ENCODE measurements around the gene TAOK1. TPM values are rescaled to one million over a fixed set of nuclear protein-coding genes. Genes with fewer than 3 reads are reported as not detected.

Gene TAOK1
- total RNA-seq, 1 donor from 2014 or later, result 81.1 TPM

- no peak for DNase-seq (ENCODE audit: extremely low spot score, unreplicated experiment)
- H3K4me3 Mint-ChIP-seq (ENCODE audit: unreplicated experiment), result no peak overlapping the region
- no peak for TF ChIP-seq CTCF (IDR thresholded peaks at IDR 0.05)
- no peaks in the 10 kb centered on the region for H3K36me3 Mint-ChIP-seq (ENCODE audit: unreplicated experiment)
- H3K9me3 Mint-ChIP-seq (ENCODE audit: unreplicated experiment), result no peaks in the 10 kb centered on the region
- H3K4me1 Mint-ChIP-seq (ENCODE audit: unreplicated experiment), result peaks cover 9% of the 10 kb centered on the region
- no peak overlapping the region for H3K27ac Mint-ChIP-seq (ENCODE audit: unreplicated experiment)
- peaks cover 9% of the 10 kb centered on the region for H3K27me3 Mint-ChIP-seq (ENCODE audit: unreplicated experiment)
Measured at GRCh38 chr17:29352146-29352545, 38.0 kb upstream of the TAOK1 start.

DNA sequence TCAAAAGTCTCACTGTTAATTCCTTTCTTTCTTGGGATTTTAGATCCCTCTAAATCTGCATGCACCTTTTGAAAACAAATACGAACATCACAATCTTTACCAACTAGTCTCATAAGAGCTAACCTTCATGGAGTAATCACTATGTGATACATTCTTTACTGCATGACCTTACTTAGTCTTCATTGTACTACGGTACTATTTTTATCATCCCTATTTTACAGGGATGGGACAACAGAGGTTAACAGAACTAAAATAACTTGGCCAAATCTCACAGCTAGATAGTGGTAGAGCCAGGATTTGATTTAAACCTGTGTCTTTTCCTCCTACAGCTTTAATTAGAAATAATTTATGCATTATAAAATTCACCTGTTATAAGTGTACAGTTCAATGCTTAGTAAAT, 32.9 kb upstream of the TAOK1 start:
- DNase-seq (ENCODE audit: extremely low spot score, unreplicated experiment), result no peak
- Mint-ChIP-seq H3K9me3 (ENCODE audit: unreplicated experiment) (no peaks in the 10 kb centered on the region), H3K36me3 (ENCODE audit: unreplicated experiment) (no peaks in the 10 kb centered on the region), H3K27ac (ENCODE audit: unreplicated experiment) (no peak overlapping the region), H3K27me3 (ENCODE audit: unreplicated experiment) (peaks cover 7% of the 10 kb centered on the region), H3K4me1 (ENCODE audit: unreplicated experiment) (peaks cover 7% of the 10 kb centered on the region), H3K4me3 (ENCODE audit: unreplicated experiment) (no peak overlapping the region)
- TF ChIP-seq CTCF (IDR thresholded peaks at IDR 0.05), result no peak

GRCh38 chr17:29357821-29358232, 32.3 kb upstream of the TAOK1 start:
- no peak for TF ChIP-seq CTCF (IDR thresholded peaks at IDR 0.05)
- Mint-ChIP-seq H3K9me3 (ENCODE audit: unreplicated experiment) (no peaks in the 10 kb centered on the region), H3K27ac (ENCODE audit: unreplicated experiment) (no peak overlapping the region), H3K4me3 (ENCODE audit: unreplicated experiment) (no peak overlapping the region), H3K4me1 (ENCODE audit: unreplicated experiment) (peaks cover 7% of the 10 kb centered on the region), H3K36me3 (ENCODE audit: unreplicated experiment) (no peaks in the 10 kb centered on the region), H3K27me3 (ENCODE audit: unreplicated experiment) (peaks cover 5% of the 10 kb centered on the region)
- DNase-seq (ENCODE audit: extremely low spot score, unreplicated experiment), result no peak

DNA sequence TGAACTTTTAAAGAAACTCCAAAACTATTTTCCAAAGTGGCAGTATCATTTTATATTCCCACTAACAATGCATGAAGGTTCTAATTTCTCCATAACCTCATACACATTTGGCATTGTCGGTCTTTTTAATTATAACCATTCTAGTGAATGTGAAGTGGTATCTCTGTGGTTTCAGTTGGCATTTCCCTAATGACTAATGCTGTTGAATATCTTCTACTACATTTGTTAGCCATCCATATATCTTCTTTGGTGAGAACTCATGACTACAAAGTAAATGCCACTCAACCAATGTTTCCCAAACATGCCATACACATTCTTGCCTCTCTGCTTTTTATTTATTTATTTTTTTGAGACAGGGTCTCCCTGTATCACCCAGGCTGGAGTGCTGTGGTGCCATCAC, 31.7 kb upstream of the TAOK1 start:
- no peak for DNase-seq (ENCODE audit: extremely low spot score, unreplicated experiment)
- no peak overlapping the region for H3K27ac Mint-ChIP-seq (ENCODE audit: unreplicated experiment)
- no peak overlapping the region for H3K4me3 Mint-ChIP-seq (ENCODE audit: unreplicated experiment)
- H3K9me3 Mint-ChIP-seq (ENCODE audit: unreplicated experiment), result no peaks in the 10 kb centered on the region
- H3K27me3 Mint-ChIP-seq (ENCODE audit: unreplicated experiment), result peaks cover 5% of the 10 kb centered on the region
- TF ChIP-seq CTCF (IDR thresholded peaks at IDR 0.05), result no peak
- H3K36me3 Mint-ChIP-seq (ENCODE audit: unreplicated experiment), result no peaks in the 10 kb centered on the region
- H3K4me1 Mint-ChIP-seq (ENCODE audit: unreplicated experiment), result peaks cover 7% of the 10 kb centered on the region

DNA sequence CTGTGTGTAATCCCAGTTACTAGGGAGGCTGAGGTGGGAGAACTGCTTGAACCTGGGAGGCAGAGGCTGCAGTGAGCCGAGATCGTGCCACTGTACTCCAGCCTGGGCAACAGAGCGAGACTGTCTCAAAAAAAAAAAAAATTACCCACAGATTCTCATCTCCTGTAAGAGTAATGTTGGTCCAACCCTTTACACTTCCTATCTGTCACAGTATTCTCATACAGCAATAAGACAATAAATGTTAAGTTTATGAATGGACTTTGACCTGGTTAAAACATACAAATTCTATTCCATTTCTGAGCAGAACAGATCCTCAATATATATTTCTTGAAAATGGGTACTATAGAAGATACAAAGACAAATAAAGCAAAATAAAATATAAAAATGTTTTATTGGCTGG, 30.4 kb upstream of the TAOK1 start:
- no peak for TF ChIP-seq CTCF (IDR thresholded peaks at IDR 0.05)
- no peak overlapping the region for H3K27ac Mint-ChIP-seq (ENCODE audit: unreplicated experiment)
- no peak for DNase-seq (ENCODE audit: extremely low spot score, unreplicated experiment)
- no peak overlapping the region for H3K4me3 Mint-ChIP-seq (ENCODE audit: unreplicated experiment)
- no peaks in the 10 kb centered on the region for H3K9me3 Mint-ChIP-seq (ENCODE audit: unreplicated experiment)
- H3K36me3 Mint-ChIP-seq (ENCODE audit: unreplicated experiment), result no peaks in the 10 kb centered on the region
- H3K4me1 Mint-ChIP-seq (ENCODE audit: unreplicated experiment), result peaks cover 7% of the 10 kb centered on the region
- no peaks in the 10 kb centered on the region for H3K27me3 Mint-ChIP-seq (ENCODE audit: unreplicated experiment)

Measured in osteocyte (in vitro differentiated cells).